Osteocyte (in vitro differentiated cells): ENCODE measurements around the gene ARG1. TPM values are rescaled to one million over a fixed set of nuclear protein-coding genes. Genes with fewer than 3 reads are reported as not detected.

Experiments used
- DNase-seq: peaks from one replicate; pipeline ENCODE4 v3.0.0; 2021; ENCODE audit warnings: mixed read lengths; ENCODE audit not compliant: unreplicated experiment; ENCODE audit errors: extremely low spot score
- H3K27ac Mint-ChIP-seq: one replicate; pipeline ENCODE4 v1.8.0; 2021; ENCODE audit warnings: mild to moderate bottlenecking, mixed read lengths; ENCODE audit not compliant: unreplicated experiment
- H3K27me3 Mint-ChIP-seq: one replicate; pipeline ENCODE4 v1.8.0; 2021; ENCODE audit warnings: mixed read lengths; ENCODE audit not compliant: unreplicated experiment
- H3K36me3 Mint-ChIP-seq: one replicate; pipeline ENCODE4 v1.8.0; 2021; ENCODE audit warnings: mixed read lengths; ENCODE audit not compliant: unreplicated experiment
- H3K4me1 Mint-ChIP-seq: one replicate; pipeline ENCODE4 v1.8.0; 2021; ENCODE audit warnings: mixed read lengths; ENCODE audit not compliant: unreplicated experiment
- H3K4me3 Mint-ChIP-seq: one replicate; pipeline ENCODE4 v1.8.0; 2021; ENCODE audit warnings: mild to moderate bottlenecking, moderate library complexity, mixed read lengths; ENCODE audit not compliant: unreplicated experiment
- H3K9me3 Mint-ChIP-seq: one replicate; pipeline ENCODE4 v1.8.0; 2021; ENCODE audit warnings: mixed read lengths; ENCODE audit not compliant: unreplicated experiment
- CTCF ChIP-seq: fragments of 200-600 bp; sonication (generic); IDR thresholded peaks from 2 replicates; pipeline ENCODE4 v1.5.0; 2021; ENCODE audit warnings: antibody characterized with exemption, mild to moderate bottlenecking, moderate library complexity
- total RNA-seq: library from RNA; stranded (reverse); gene quantifications from 2 replicates; pipeline ENCODE4 v1.2.1, GENCODE V29; 2021

The ARG1 gene
- total RNA-seq, 1 donor from 2014 or later = not detected

GRCh38 chr6:131586543-131586942 lies 13.5 kb downstream of the ARG1 start:
- Mint-ChIP-seq H3K27me3 (no peaks in the 10 kb centered on the region), H3K27ac (no peak overlapping the region), H3K4me3 (no peak overlapping the region), H3K9me3 (no peaks in the 10 kb centered on the region), H3K36me3 (peaks cover 46% of the 10 kb centered on the region), H3K4me1 (no peaks in the 10 kb centered on the region)
- no peak for DNase-seq
- no peak for TF ChIP-seq CTCF

DNA sequence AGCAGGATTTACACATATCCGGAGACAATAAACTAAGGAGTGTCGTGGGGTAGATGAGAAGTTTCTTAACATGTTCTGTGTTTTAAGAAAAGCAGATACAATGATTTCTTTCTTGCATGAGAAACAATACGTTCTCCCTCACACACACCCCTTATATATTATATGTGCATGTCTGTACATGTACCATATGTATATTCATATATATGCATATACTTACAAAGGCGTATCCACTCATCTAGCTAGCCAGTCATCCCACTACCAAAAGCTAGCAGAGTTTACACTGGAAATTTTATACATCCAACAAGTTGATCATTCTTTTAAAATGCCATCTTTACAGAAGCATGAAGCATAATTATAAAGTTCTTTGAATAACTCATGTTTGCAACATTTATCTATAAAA lies 14.9 kb downstream of the ARG1 start:
- DNase-seq = no peak
- H3K27ac Mint-ChIP-seq = no peak overlapping the region
- H3K4me1 Mint-ChIP-seq = no peaks in the 10 kb centered on the region
- H3K4me3 Mint-ChIP-seq = no peak overlapping the region
- peaks cover 53% of the 10 kb centered on the region for H3K36me3 Mint-ChIP-seq
- H3K9me3 Mint-ChIP-seq = no peaks in the 10 kb centered on the region
- no peak for TF ChIP-seq CTCF
- no peaks in the 10 kb centered on the region for H3K27me3 Mint-ChIP-seq

DNA sequence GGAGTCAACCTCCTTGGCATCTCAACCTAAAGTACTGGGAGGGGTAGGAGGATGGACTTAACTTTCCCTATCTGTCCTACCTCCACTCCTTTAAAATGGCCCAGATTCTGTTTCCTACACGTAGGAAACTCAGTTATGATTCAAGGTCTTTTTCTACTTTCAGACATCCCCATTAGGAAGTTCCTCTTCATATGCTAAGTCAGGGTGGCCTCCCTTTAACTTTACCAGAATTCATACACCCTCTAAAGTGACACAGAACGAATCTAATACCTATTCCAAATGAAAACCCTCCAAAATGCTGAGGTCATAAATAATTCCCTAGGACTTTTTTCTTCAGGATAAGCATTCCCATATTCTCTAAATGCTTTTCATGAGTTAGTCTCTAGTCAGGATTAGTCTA lies 15.6 kb downstream of the ARG1 start:
- no peak for TF ChIP-seq CTCF
- Mint-ChIP-seq H3K4me3 (no peak overlapping the region), H3K9me3 (no peaks in the 10 kb centered on the region), H3K36me3 (peaks cover 55% of the 10 kb centered on the region), H3K27ac (no peak overlapping the region), H3K4me1 (no peaks in the 10 kb centered on the region), H3K27me3 (no peaks in the 10 kb centered on the region)
- no peak for DNase-seq

DNA sequence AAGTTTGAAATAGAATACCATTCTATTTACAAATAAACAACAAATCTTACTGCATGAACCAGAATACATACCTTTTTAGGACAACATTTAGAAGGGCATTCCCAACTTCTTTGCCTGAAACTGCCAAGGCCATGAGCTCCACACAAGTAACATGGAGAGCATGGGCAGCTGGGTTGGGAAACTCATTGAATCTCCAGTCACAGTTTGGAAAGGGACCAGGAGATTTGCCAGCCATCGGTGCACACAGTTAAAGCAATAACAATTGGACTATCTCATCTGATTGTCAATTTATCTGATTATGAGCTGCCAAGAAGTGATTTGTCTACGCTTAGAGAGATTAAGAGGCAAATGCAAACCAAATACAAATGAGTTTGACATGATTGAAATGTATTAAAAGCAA lies 19.9 kb downstream of the ARG1 start:
- no peak overlapping the region for H3K4me3 Mint-ChIP-seq
- no peak overlapping the region for H3K27ac Mint-ChIP-seq
- DNase-seq = no peak
- H3K9me3 Mint-ChIP-seq = no peaks in the 10 kb centered on the region
- no peaks in the 10 kb centered on the region for H3K27me3 Mint-ChIP-seq
- no peaks in the 10 kb centered on the region for H3K4me1 Mint-ChIP-seq
- H3K36me3 Mint-ChIP-seq = peaks cover 59% of the 10 kb centered on the region
- TF ChIP-seq CTCF = no peak

- Mint-ChIP-seq H3K9me3 (no peaks in the 10 kb centered on the region), H3K27ac (no peak overlapping the region), H3K4me3 (no peak overlapping the region), H3K36me3 (peaks cover 56% of the 10 kb centered on the region), H3K27me3 (no peaks in the 10 kb centered on the region), H3K4me1 (no peaks in the 10 kb centered on the region)
- TF ChIP-seq CTCF = no peak
- DNase-seq = no peak
Measured at GRCh38 chr6:131594074-131594473, 21.0 kb downstream of the ARG1 start.
